HG03064 (cell line): ENCODE measurements around the gene PERCC1.
"Not testable (repeated sequence)": the region's sequence is repeated elsewhere in the genome, so short reads cannot be mapped to it uniquely, and the experiment has no call there.

Experiments
- ATAC-seq: cut with Tn5 transposase; IDR thresholded peaks from one replicate; pipeline ENCODE4 v1.9.1; 2021; ENCODE audit warnings: low read depth; ENCODE audit not compliant: unreplicated experiment

PERCC1 gene

DNA sequence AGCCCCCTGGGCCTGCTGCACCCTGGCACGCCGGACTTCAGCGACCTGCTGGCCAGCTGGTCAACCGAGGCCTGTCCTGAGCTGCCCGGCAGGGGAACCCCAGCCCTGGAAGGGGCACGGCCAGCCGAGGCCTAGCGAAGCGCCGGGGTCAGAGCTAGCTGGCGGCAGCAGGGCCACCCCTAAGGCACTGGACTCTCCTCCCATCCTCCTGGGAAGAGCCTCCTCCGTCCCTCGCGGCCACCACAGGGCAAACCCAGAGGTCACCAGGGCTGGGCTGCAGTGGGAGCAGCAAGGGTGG lies 2.3 kb downstream of the PERCC1 start:
- no peak for ATAC-seq

- no peak for ATAC-seq
Observed at GRCh38 chr16:1433756-1434155, 2.9 kb downstream of the PERCC1 start.

- ATAC-seq = no peak
Observed at GRCh38 chr16:1434644-1435592, 4.0 kb downstream of the PERCC1 start.

GRCh38 chr16:1435921-1436697 lies 5.2 kb downstream of the PERCC1 start:
- ATAC-seq = no peak

- no peak for ATAC-seq
Observed at GRCh38 chr16:1436731-1437355, 6.0 kb downstream of the PERCC1 start.

DNA sequence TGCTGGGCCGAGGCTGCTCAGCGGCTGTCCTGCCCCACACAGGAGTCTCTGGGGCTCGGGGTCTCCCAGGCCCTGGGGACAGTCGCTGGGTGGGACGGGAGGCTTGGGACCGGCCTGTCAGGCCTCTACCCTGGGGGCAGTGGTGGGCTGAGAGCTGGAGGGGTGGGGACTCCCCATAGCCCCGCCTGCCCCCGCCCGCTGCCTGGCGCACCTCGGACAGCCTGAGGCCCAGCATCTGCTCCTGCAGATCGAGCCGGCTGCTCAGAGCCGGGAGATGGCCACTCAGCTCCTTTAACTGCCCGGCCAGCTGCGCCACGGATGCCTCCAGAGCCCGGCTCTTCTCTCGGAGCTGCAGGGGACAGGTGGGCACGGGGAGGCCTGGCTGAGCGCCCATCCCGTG lies 6.7 kb downstream of the PERCC1 start:
- ATAC-seq = no peak

DNA sequence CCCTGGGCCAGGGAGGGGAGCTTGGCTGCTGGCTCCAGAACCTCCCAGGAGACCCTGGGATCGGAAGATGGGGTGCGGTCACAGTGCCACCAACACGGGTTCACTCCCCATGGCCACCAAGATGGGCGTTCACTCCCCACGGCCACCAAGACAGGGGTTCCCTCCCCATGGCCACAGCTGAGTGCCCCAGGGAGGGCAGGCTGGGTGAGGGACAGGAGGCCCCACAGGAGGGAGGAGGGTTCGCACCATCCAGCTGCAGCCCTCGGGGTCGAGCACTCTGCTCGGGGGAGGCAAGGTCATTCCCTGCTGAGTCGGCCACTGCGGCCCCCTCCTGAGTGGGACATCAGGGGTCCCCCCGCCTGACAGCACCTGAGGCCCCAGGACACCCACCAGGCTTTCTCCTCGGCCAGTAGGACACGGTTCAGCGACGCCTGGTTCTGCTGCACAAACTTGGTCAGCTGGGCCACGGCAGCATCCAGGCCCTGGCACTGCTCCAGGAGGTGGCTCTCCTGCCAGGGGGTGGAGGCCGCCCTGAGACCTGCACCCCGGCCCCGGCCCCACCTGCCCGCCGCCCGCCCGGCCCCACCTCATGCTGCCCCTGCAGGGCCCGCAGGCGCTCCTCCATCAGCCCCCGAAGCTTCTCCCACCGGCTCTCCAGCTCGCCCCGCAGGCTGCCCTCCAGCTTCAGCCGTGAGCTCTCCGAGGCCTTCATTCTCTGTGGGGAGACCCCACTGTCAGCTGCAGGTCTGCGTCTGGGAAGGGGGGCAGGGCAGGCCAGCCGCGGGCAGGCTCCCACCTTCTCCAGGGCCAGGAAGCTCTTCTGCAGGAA lies 7.6 kb downstream of the PERCC1 start:
- ATAC-seq = no peak

GRCh38 chr16:1439058-1439698 lies 8.3 kb downstream of the PERCC1 start:
- no peak for ATAC-seq

DNA sequence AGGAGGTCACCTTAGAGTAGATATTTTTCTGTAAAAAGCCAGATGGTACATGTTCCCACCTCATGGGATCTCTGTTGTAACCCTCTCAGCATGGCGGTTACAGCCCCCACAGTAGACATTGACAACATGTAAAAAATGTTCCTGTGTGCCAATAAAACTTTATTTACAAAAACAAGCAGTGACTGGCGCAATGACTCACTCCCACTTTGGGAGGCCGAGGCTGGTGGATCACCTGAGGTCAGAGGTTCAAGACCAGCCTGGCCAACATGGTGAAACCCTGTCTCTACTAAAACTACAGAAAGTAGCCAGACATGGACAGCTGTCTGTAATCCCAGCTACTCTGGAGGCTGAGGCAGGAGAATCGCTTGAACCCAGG lies 8.8 kb downstream of the PERCC1 start:
- ATAC-seq = not testable (repeated sequence)

DNA sequence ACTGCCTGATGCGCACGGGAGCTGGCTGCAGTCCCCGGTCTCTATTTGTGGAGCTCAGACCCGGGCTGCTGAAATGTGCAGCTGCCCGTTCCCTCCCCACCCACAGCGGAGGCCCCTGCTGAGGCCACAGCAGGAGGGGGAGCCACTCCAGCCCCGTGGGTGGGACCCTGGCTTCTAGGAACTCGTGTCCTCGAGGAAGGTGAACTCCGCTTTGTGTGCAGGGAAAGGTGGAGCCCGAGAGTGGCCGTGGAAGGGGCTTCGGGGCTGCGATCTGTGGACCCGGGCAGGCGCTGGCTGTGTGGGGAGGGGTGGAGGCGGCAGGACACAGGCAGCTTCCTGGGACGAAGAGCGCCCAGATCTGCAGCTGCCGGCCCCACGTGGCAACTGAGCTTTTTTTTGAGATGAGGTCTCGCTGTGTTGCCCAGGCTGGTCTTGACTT lies 10.5 kb downstream of the PERCC1 start:
- no peak for ATAC-seq

GRCh38 chr16:1442697-1443096 lies 11.8 kb downstream of the PERCC1 start:
- ATAC-seq = no peak

- ATAC-seq = no peak
Observed at GRCh38 chr16:1443403-1443973, 12.6 kb downstream of the PERCC1 start.

GRCh38 chr16:1443980-1444729 lies 13.3 kb downstream of the PERCC1 start, which contains the start of gene CCDC154:
CCDC154 (minus strand) TSS chr16:1444556; CDS start chr16:1444322, 234 bp downstream.
- ATAC-seq = no peak

GRCh38 chr16:1444730-1445517 lies 14.0 kb downstream of the PERCC1 start:
- no peak for ATAC-seq

DNA sequence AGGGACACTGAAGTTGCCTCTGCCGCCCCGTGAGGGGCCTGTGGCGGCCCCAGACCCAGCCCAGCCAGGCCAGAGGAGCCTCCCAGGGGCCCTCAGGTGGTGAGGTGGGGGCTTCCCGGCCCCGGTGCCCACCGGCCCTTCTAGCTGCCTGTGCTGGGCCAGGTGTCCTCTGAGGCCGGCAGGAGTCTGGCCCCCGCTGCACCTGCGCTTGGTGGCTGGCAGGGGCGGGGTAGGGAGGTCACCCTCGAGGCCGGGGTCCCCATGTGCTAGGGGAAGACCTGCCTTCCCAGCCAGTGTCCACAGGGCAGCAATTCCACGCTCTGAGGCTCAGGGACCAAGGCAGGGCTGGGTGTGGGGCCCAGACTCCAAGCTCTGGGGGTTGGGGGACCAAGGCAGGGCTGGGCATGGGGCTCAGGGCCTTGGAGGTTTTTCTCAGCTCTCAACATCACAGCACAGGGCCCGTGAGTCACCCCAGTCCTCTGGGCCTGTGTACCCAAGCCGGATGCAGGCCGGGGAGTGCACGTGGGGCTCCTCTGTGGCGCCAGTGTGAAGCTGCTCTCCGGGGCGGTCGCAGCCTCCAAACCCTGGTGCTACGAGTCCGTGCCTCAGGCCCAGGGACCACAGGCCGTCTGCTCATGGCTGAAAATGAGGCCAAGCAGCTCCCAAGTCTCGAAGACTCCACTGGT lies 14.8 kb downstream of the PERCC1 start:
- no peak for ATAC-seq

- ATAC-seq = no peak
Observed at GRCh38 chr16:1446296-1447080, 15.6 kb downstream of the PERCC1 start.

DNA sequence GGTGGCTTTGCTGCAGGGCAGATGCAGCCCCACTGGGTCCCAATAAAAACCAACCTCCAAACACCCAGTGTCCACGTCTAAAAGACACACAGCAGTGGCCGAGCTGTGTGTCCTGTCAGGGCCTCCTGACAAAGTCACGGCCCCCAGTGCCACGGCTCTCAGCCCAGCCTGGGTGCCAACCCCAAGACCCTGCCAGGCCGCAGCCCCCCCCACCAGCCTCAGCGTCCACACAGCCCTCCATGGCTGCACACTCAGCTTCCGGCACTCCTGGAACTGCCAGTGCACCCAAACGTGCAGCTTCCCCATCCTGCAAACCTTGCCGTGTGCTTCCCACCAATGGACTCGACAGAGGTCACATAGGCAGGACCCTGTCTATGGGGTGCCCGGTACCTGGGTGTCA lies 17.1 kb downstream of the PERCC1 start:
- no peak for ATAC-seq
